MM.1S (cell line): ENCODE results near the gene CPEB2.

Experiments
- EZH2 ChIP-seq: fragments of 300-600 bp; sonication (generic); optimal IDR thresholded peaks from 2 replicates; pipeline ENCODE3; 2017; ENCODE audit warnings: low read depth, mild to moderate bottlenecking, antibody characterized with exemption, low read length, mixed read lengths
- EZH2phosphoT487 ChIP-seq: fragments of 300-600 bp; sonication (generic); IDR thresholded peaks from 2 replicates; pipeline ENCODE4 v1.6.1; 2018; ENCODE audit warnings: antibody characterized with exemption, low read length
- TF ChIP-seq, protein P1 (sequence below): fragments of 300-600 bp; sonication (generic); IDR thresholded peaks from 2 replicates; pipeline ENCODE4 v1.5.1; 2016; ENCODE audit warnings: antibody characterized with exemption, low read length, mixed read lengths

DNA sequence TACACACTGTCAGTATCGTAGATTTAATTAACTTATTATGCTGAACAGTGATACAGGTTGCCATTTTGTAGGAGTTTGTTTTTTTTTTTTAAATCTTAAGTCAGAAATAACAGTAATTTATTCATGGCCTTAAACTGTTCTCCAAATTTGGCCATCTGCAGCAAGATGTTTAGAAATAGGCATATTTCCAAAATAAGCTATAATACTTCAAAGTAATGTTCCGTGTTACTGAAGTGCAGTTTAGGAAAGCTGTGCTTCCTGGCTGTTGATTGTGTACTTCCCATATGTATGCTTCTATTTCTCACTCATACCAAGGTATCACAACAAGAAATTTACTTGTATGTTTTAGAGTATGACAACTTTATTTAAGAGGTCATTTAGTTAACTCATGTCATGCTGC lies 28.9 kb downstream of the CPEB2 start:
- TF ChIP-seq, protein P1, sequence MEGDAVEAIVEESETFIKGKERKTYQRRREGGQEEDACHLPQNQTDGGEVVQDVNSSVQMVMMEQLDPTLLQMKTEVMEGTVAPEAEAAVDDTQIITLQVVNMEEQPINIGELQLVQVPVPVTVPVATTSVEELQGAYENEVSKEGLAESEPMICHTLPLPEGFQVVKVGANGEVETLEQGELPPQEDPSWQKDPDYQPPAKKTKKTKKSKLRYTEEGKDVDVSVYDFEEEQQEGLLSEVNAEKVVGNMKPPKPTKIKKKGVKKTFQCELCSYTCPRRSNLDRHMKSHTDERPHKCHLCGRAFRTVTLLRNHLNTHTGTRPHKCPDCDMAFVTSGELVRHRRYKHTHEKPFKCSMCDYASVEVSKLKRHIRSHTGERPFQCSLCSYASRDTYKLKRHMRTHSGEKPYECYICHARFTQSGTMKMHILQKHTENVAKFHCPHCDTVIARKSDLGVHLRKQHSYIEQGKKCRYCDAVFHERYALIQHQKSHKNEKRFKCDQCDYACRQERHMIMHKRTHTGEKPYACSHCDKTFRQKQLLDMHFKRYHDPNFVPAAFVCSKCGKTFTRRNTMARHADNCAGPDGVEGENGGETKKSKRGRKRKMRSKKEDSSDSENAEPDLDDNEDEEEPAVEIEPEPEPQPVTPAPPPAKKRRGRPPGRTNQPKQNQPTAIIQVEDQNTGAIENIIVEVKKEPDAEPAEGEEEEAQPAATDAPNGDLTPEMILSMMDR: no peak
- TF ChIP-seq EZH2: no peak
- no peak for TF ChIP-seq EZH2phosphoT487
